GM20000 (cell line): ENCODE data around the gene MED1.
"Not testable (repeated sequence)": the region's sequence is repeated elsewhere in the genome, so short reads cannot be mapped to it uniquely, and the experiment has no call there.

Source experiments
- DNase-seq: peaks from one replicate; pipeline ENCODE4 v3.0.0; 2012; ENCODE audit warnings: low spot score
- CTCF ChIP-seq: IDR thresholded peaks from 2 replicates; pipeline ENCODE4 v1.5.1; 2012; ENCODE audit warnings: mild to moderate bottlenecking, control low read depth; ENCODE audit errors: extremely low read depth, missing control alignments

Gene MED1

GRCh38 chr17:39450847-39451581 is at the start of gene MED1:
TSS of gene MED1 (minus strand) at chr17:39451263. CDS start at chr17:39451062, 201 bp downstream.
- no peak for TF ChIP-seq CTCF
- DNase-seq = peak; percentile 94

GRCh38 chr17:39496921-39497320 is 45.9 kb upstream of the MED1 start:
- DNase-seq = not testable (repeated sequence)

- no peak for TF ChIP-seq CTCF
- no peak for DNase-seq
Observed at GRCh38 chr17:39487946-39488345, 36.9 kb upstream of the MED1 start.

GRCh38 chr17:39487490-39487889 is 36.4 kb upstream of the MED1 start:
- not testable (repeated sequence) for DNase-seq

- DNase-seq = no peak
- no peak for TF ChIP-seq CTCF
Observed at GRCh38 chr17:39486242-39486641, 35.2 kb upstream of the MED1 start.

GRCh38 chr17:39485555-39485954 is 34.5 kb upstream of the MED1 start:
- TF ChIP-seq CTCF = no peak
- DNase-seq = no peak

GRCh38 chr17:39484178-39484577 is 33.1 kb upstream of the MED1 start:
- DNase-seq = peak; percentile 69
- no peak for TF ChIP-seq CTCF

GRCh38 chr17:39483506-39483905 is 32.4 kb upstream of the MED1 start:
- no peak for TF ChIP-seq CTCF
- DNase-seq = no peak

- DNase-seq = not testable (repeated sequence)
Observed at GRCh38 chr17:39479631-39480030, 28.6 kb upstream of the MED1 start.
